Right lung (tissue), 10 donors: ENCODE measurements around the gene SH3GL3. TPM values are rescaled to one million over a fixed set of nuclear protein-coding genes. Genes with fewer than 3 reads are reported as not detected.
A peak's percentile ranks its signal among the peaks of the same experiment; 100 is the strongest.

Experiments used
- DNase-seq, 2 donors: peaks; one replicate each; pipeline ENCODE4 v3.0.0-alpha.2; 2013
- long read RNA-seq, 8 donors: transcript quantifications; one replicate each; lab custom pipeline, GENCODE V29; 2026
- polyA plus RNA-seq, 5 donors: library from polyadenylated mRNA; unstranded; fragments of 120-200 nt; gene quantifications; one replicate each; pipeline versions ENCODE4 v1.2.1 to v1.2.3, GENCODE V29; 2013; ENCODE audit warnings: inconsistent platforms in 1 of 5, low replicate concordance in 1 of 5; ENCODE audit not compliant: insufficient read length in 5 of 5, insufficient read depth in 1 of 5

SH3GL3 gene, protein sequence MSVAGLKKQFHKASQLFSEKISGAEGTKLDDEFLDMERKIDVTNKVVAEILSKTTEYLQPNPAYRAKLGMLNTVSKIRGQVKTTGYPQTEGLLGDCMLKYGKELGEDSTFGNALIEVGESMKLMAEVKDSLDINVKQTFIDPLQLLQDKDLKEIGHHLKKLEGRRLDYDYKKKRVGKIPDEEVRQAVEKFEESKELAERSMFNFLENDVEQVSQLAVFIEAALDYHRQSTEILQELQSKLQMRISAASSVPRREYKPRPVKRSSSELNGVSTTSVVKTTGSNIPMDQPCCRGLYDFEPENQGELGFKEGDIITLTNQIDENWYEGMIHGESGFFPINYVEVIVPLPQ
- 10 to 100 TPM in 4 of 5 donors, 1 to 10 TPM in 1; 8.0 to 18.6 (median 11.9) TPM for polyA plus RNA-seq
- long read RNA-seq, donor 1, partial matches to known transcripts = 0 of 6 reads
- long read RNA-seq, donor 1, other reads (novel, unspliced or antisense) = 0 of 6 reads
- long read RNA-seq, donor 2, transcript SH3GL3-202 (9 exons, 1,806 nt) = major isoform, 6 of 6 reads
- long read RNA-seq, donor 2, partial matches to known transcripts = 0 of 6 reads
- long read RNA-seq, donor 2, other reads (novel, unspliced or antisense) = 0 of 6 reads
- long read RNA-seq, donor 3, partial matches to known transcripts = 0 of 3 reads
- long read RNA-seq, donor 3, other reads (novel, unspliced or antisense) = 0 of 3 reads
- long read RNA-seq, donor 4 = 0 reads
- long read RNA-seq, donor 5, partial matches to known transcripts = 0 of 3 reads
- long read RNA-seq, donor 5, other reads (novel, unspliced or antisense) = 0 of 3 reads
- long read RNA-seq, donor 6, partial matches to known transcripts = 0 of 2 reads
- long read RNA-seq, donor 6, other reads (novel, unspliced or antisense) = 0 of 2 reads
- long read RNA-seq, donor 7, partial matches to known transcripts = 0 of 5 reads
- long read RNA-seq, donor 7, other reads (novel, unspliced or antisense) = 0 of 5 reads
- long read RNA-seq, donor 8 = 0 reads

DNA sequence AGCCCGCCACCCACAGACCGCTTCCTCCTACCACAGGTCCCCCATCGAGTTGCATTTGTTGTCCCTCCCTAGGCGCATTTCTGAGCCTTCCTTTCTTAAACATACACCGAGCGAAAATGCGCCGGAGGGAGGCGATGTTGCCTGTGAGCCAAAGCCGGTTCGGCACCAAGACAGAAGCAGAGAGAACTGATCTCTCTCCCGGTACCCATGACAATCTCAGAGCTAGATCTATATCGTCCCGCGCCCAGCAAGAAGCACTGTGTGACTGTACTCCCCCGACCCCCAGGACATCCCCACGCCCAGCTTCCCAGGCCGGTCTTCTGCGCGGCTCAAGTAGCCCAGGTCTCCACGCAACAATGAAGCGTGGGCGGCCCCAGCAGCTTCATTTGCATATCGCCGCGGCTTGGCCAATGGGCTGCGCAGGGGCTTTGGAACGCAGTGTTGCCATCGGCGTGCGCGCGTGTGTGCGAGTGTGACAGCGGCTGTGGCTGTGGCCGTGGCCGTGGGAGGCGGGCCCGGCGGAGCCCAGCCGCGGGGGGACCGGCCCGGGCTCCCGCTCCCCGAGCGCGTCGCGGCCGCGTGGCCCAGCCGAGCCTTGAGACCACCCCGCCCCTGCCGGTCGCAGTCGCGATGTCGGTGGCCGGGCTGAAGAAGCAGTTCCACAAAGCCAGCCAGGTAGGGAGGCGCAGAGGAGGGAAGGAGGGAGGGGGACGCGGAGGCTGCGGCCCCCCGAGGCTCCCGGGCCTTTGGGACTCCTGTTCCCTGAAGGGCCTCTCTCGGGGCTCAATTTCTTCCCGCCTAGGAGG is at the start of gene SH3GL3:
Gene SH3GL3, plus strand, starts transcription at position 438 of the 806 bp plus-strand sequence. Its CDS starts 193 bp downstream, at position 631.
- peak; percentile 77 to 79 for DNase-seq

DNA sequence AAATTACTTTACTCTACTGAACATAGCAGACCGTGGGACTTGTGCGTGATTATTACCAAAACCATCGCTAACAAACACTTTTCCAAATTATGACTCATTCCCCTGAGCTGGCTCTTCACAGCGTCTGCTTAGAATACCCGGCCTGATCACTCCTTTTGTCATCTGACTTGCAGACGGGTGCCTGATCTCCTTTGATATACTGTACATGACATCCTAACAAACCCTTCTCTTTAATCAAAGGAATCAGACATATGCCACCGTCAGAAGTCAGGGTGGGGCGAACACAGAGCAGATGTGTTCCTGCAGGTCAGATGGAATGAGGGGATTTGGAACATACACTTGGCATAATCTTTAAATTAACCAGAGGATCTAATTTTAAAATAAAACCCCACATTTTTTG is 48.5 kb upstream of the SH3GL3 start:
- DNase-seq = no peak

DNA sequence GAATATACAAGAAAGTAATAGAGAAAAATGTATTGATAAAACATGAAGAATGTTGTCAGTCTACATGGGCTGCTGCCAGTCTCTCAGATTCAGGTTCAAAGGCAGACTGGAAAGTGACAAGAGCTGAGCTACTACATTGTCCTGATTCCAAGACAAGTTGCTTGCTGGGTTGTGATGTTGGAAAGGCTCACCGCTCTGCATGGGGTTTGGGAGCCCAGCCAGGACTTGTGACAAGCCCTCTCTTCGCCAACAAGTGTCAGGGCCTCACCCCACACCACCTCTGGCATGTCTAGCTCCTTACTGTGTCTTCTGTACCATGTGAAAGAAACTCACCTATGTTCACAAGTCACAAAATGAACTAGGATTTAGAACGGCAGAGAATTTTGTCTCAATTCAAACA is 43.0 kb upstream of the SH3GL3 start:
- no peak for DNase-seq

DNA sequence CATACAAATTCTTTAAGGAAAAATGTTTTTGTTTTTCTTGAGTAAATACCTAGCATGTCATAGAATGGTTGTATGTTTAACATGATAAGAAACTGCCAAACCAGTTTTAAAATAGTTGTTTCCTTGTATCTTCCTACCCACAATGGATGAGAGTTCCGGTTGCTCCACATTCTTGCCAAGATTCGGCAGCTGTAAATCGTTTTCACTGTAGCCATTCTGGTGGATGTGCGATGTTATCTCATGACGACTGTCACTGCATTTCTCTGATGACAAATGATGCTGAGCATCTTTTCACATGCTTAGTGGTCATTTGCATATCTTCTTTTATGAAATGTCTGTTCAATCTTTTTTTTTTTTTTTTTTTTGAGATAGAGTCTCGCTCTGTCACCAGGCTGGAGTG is 36.6 kb upstream of the SH3GL3 start:
- DNase-seq = no peak

DNA sequence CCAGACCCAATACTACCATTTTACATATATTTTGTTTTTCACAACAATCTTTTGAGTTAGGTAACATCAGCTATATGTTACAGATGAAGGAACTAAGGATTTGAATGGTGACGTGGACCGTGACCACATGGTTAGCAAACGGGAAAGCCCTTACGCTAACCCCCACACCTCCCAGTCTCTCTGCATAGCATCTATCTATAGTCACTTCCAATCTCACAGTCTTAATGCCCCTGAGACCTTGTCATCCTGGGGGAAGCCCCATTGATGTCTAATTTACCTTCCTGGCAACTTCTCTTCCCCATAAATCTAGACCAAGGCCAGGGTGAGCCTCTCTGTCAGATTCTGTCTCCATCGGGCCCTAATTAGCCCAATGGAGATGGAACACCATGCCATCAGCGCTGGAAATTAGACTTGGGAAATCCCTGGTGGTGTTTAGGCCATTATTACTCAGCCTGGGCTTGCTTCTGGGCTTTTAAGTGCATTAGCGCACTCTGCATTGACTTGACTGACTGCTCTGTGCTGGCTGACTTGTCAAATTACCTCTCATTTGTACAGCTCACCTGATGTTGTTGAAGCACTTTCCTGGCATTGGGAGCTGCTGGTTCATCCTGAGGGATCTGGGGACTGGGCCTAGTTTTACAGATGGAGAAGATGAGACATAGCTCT is 34.0 kb upstream of the SH3GL3 start:
- no peak for DNase-seq

DNA sequence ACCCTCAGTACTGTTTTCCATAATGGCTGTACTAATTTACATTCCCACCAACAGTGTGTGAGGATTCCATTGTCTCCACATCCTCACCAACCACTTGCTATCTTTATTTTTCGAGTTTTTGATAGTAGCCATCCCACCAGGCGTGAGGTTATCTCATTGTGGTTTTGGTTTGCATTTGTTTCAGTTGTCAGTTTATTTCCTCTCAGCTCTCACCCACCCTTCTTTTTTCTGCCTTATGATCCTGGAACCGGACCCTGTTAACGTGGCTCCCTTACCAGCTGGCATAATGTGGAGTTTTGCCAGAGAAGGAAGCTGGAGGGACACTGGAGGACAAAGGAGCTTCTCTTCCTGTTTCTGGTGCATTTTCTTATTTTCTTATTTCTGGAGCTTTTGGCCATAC is 25.1 kb upstream of the SH3GL3 start:
- no peak for DNase-seq

DNA sequence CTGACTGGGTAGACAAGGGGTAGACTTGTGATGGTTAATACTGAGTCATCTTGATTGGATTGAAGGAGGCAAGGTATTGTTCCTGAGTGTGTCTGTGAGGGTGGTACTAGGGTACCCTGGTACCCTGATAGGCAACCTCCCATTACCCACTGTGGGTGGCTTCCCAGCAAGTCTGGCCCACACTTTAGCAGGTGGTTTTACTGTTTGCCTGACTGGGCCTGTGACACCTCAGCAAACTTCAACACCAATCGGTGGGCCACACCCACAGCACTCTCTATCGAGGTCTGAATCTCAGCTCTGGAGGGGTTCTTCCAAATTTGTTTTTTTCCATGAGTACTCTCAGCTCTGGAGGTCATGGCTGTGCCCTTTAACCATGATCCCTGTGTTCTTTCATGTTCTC is 24.6 kb upstream of the SH3GL3 start:
- no peak for DNase-seq

DNA sequence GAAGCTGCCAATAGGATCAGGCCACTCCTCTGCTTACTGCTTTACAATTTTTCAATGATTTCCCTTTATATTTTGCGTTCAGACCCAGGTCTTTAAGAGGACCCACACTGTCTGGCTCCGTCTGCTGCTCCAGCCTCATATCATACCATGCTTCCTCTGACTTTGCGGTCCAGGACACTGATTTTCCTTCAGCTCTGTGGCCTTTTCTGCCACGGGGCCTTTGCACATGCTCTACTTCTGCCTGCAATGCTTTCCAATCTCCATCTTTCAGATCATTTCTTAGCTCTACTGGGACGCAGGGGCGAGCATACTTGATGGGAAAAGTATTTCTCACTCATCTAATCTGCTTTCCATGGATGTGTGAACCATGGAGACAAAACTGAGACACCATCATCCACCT is 23.0 kb upstream of the SH3GL3 start:
- DNase-seq = no peak

DNA sequence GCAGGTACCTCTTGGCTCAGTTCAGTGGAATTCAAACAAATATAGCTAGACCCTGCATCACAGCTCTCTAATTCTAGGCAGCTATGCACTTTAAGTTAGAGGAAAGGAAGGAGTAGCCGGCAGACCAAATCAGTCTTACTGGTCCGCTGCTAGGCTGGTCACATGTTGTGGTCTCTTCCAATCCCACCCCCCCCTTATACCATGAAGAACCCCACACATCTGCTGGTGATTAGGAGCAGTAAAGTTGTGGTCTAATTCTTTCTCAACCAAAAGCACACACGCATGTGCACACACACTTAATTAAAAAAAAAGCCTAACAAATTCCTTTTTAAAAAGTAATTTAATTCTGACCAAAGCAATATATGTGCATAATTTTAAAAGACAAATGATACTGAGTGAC is 16.7 kb upstream of the SH3GL3 start:
- DNase-seq = no peak

DNA sequence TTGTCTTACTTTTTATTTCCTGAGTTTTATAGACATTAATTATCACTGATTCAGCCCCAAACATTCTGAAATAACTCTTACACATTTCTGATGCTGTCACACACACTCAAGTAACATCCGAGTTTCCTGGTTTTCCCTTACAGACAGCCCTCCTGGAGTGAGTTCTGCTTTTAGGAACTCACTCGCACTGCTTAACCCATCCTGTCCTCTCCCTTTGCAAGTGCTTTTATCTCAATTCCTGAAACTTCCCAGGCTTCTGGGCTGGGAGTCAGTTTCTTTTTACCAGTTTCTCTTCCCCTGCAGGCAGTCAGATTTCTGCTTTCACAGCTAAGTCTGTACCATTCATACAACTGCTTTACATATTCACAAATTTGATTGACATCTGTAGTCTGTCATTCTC is 15.6 kb upstream of the SH3GL3 start:
- DNase-seq = no peak

DNA sequence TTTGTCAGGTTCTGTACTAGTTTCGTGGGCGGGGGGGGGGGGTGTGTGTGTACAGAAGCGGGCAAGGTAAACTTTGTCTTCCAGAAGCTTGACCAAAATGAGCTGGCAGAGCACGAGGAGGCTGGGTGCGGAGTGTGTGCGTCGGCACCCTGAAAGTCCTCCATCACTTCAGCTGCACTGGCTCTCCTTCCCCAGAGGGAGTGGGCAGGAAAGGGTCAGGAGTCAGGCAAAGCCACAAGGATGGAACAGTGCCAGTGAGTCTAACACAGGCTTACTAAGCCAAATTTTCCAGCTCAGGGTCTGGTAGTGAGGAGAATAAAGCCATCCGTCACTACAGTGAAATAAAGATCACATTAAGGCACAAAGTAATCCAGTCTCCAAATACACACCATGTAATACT is 11.9 kb upstream of the SH3GL3 start:
- DNase-seq = no peak

DNA sequence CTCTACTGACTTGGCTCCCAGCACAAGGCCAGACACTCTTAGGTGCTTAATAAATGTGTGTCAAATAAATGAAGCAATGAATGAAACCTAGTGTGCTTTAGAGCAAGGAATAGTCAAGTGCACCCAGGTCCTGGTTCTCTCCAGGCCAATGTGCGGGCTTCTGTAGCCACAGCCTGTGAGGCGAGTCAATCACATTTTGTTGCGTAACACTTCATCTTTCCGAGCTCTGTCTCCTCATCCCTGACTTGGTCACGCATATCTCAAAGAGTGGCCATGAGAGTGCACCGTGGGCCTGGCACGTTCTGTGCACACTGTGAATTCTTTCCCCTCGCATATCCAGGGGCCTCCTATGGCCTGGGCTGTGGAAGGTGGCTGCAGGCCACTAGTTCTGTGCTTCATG is 11.4 kb upstream of the SH3GL3 start:
- DNase-seq = no peak

DNA sequence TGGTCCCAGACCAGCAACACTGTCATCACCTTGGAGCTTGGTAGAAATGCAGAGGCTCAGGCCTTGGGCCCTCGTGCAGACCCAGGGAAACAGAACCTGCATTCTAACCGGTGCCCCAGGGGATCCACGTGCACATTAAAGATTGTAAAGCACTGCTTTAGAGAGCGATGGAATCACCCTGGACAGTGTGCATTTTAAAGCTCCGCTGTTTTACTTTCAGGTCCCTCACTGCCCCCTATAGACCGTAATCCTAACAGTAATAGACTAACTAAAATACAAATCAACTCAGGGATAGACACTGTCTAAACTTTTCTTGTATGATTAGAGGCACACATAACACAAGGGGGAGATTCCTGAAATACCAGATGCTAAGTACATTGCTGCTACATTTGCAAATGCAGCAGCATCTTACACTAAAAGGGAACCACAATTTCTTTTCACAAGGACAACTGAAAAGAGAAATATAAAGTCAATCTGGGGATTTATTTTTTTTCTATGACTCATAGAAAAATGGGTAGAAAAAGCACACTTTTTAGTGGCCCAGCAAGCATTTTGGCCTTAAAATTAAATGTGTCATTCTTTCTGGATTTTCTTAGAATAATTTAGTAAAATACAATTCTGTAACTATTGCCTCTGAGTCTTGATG is 10.5 kb upstream of the SH3GL3 start:
- DNase-seq = no peak

DNA sequence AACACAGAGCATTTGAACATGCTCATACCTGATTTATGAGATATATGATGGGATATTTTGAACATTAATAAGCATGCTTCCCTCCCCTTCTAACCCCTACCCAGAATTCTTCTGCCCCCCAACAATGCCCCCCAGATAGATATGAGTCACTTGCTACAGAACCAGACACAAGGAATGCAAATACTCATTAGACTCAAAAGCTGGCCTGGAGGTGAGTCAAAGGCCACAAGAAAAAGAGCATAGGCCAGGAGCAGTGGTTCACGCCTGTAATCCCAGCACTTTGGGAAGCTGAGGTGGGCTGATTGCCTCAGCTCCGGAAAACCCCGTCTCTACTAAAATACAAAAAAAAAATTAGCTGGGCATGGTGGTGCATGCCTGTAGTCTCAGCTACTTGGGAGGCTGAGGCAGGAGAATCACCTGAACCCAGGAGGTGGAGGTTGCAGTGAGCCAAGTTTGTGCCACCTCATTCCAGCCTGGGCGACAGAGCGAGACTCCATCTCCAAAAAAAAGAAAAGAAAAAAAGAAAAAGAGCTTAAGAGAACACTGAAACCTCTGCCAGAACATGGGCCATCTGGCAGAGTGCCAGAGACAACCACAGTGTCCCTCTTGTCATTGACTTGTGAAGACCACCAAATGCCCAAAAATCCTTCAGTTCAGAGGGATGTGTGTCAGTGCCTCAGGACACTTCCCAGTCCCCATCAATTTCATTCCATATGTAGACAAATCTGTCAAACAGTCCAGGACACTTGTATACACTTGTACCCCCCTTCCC is 3.9 kb upstream of the SH3GL3 start:
- DNase-seq = no peak

DNA sequence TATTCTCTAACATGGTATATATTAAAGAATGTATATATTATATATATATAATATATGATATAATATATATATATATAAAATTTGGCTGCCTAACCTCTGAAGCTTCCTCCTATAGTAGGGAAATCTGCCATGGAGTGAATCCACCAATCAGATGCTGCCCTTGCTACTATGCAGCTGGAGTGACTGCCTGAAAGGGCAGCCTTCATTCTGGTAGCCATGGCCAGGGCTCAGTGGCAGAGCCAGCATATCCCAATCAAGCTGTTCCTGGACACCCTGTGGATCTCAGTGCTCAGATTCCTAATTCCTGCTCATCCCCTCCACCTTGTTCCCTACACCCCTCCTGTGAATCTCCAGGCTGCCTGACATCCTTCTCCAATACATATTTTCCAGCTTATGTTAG is 2.2 kb upstream of the SH3GL3 start:
- no peak for DNase-seq

DNA sequence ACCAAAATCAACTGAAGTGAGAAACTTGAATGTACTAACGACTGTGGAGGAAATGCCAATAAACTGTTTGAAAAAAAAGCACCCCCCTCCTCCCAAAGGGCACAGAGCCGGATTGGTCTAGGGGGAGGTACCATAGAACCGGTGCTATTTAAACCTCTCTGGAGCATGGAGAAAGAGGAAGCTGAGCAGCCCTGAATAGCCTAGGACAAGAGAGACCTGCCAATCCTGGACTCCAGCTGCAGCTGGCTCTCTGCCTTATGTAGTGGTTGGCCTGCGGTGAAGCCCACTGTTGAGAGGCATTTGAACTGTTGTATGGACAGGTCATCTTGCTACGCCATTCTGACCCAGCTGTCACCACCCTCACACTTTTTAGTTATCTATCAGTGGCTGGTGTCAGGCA is 1.5 kb upstream of the SH3GL3 start:
- DNase-seq = no peak

DNA sequence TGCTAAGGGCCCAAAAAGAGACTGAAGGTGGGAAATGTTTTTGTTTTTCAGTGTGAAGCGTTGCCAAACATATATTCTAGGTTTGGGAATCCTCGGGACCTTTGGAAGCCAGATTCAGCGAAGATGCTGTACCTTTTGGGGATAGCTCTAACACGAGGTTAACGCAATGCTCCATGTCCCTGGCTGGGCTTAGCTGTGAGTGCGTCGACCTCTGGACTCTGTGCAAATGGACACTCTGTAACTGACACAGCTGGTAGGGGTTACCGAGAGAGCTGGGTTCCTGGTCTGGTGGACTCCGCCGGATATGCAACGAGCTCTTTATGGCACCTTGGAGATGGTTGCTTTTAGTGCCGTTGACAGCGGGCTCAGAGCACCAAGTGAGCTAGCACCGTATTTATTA is 724 bp upstream of the SH3GL3 start:
- no peak for DNase-seq

DNA sequence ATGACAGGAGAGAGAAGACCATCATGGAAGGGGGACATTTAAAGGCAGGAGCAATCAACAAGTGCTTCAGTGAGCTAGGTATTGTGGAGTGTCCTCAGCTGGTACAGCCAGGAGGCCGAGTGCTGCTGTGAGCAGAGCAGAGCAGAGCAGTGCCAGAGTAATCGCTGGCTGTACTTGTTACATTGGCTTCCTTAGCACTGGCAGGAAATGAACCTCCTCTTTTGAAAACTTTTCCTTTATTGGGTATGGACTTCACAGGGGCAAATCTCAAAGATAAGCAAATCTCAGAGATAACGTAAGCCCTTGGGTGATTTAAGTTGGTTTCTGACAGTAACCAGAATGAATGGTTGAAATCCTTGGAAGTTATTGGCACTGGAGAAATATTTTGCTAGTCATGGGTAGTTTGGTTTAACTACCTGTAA is 2.1 kb downstream of the SH3GL3 start:
- no peak for DNase-seq

DNA sequence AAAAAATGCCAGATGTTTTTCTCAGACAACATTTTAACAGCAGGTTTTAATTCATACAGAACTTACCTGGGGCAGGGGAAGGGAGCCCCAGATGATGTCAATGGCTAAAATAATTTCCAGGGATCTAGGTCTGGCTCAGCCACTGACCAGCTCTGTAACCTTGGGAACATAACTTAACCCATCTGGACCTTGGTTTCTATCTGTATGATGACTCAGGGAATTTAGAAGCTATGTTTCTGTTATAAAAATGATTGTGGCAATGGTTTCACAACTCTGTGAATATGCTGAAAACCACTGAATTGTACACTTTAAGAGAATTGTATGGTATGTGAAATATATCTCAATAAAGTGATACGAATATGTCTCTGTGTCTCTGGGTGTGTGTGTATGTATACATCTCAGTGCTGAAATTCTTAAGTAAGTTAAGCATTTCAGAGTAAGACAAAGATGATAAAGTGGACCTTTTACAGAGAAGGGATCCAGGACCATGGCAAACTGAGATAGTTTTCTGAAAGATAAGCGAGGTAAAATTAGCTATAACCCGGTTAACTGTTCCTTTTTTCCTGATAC is 2.9 kb downstream of the SH3GL3 start:
- DNase-seq = no peak

DNA sequence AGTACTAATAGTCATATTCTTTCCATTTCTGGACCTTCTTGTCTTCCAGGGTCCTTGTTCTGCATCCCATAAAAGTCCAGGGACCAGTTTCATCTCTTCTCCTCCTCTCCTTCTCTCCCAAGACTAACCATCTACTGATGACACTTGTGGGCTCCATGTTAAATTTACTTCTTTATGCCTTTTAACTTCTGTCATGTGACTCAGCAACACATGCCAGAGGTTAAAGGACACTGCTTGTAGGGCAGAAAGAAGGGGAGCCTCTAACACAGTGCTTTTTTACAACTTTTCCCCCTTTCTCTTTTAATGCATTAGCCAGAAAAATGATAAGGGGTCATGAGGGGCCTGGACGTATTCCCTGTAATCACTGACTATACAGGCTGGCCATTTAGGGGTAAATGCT is 10.0 kb downstream of the SH3GL3 start:
- DNase-seq = no peak
